Measurements from ENCODE around the gene PCDHGA9.
"Not testable (repeated sequence)": the region's sequence is repeated elsewhere in the genome, so short reads cannot be mapped to it uniquely, and the experiment has no call there.

Gene PCDHGA9

GRCh38 chr5:141402553-141403243 lies at the start of gene PCDHGA9:
PCDHGA9 (plus strand) TSS chr5:141402778; CDS start chr5:141402953, 175 bp downstream.
- no peak for DNase-seq

- no peak for DNase-seq
These were observed 47.6 kb upstream of the PCDHGA9 start, which contains the start of gene PCDHGA4 for GRCh38 chr5:141354900-141355469. PCDHGA4 (plus strand) TSS chr5:141355021; CDS start chr5:141355108, 87 bp downstream.

GRCh38 chr5:141355641-141356040 lies 46.9 kb upstream of the PCDHGA9 start:
- no peak for DNase-seq

DNA sequence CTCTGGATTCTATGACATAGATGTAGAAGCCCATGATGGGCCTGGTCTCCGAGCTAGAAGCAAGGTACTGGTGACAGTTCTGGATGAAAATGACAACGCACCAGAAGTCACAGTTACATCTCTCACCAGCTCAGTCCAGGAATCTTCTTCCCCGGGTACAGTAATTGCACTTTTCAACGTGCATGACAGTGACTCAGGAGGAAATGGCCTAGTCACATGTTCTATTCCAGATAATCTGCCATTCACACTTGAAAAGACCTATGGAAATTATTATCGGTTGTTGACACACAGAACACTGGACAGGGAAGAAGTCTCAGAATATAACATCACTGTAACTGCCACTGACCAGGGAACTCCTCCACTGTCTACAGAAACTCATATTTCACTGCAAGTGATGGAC lies 46.4 kb upstream of the PCDHGA9 start:
- DNase-seq = no peak

DNA sequence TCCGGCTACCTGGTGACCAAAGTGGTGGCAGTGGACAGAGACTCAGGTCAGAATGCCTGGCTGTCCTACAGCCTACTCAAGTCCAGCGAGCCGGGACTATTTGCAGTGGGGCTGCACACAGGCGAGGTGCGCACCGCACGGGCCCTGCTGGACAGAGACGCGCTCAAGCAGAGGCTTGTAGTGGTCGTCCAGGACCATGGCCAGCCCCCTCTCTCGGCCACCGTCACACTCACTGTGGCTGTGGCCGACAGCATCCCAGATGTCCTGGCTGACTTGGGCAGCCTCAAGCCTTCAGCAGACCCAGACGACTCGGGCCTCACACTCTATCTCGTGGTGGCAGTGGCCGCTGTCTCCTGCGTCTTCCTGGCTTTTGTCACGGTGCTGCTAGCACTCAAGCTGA lies 45.6 kb upstream of the PCDHGA9 start:
- no peak for DNase-seq

- DNase-seq = no peak
These were observed 42.7 kb upstream of the PCDHGA9 start, which contains the start of gene PCDHGB2 for GRCh38 chr5:141359790-141360426. PCDHGB2 (plus strand) TSS chr5:141359994; CDS start chr5:141360136, 142 bp downstream.

DNA sequence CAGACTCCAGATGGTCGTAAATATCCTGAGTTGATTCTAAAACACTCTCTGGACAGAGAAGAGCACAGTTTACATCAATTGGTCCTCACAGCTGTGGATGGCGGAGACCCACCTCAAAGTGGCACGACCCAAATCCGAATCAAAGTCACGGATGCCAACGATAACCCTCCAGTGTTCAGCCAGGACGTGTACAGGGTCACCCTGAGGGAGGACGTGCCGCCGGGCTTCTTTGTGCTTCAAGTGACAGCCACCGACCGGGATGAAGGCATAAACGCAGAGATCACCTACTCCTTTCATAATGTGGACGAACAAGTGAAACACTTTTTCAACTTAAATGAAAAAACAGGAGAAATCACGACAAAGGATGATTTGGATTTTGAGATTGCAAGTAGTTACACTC lies 41.9 kb upstream of the PCDHGA9 start:
- DNase-seq = no peak

DNA sequence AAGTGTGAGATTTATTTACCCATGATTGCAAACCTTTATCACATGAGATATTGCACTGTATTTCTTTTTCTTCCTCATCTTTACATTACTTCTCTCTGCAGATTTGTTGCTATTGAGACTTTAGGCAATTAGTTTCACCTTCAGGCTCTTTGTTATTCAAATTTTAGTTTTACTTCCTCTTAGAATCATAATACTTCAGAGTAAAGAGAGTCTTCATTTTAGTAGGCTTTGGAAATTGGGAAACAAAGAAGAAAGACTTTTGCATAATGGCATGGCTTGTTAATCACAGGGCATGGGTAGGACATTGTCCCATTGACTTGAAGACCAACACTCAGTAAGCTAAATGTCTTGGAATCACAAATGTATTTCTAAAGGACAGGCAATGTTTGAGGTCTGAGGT lies 39.9 kb upstream of the PCDHGA9 start:
- DNase-seq = no peak

DNA sequence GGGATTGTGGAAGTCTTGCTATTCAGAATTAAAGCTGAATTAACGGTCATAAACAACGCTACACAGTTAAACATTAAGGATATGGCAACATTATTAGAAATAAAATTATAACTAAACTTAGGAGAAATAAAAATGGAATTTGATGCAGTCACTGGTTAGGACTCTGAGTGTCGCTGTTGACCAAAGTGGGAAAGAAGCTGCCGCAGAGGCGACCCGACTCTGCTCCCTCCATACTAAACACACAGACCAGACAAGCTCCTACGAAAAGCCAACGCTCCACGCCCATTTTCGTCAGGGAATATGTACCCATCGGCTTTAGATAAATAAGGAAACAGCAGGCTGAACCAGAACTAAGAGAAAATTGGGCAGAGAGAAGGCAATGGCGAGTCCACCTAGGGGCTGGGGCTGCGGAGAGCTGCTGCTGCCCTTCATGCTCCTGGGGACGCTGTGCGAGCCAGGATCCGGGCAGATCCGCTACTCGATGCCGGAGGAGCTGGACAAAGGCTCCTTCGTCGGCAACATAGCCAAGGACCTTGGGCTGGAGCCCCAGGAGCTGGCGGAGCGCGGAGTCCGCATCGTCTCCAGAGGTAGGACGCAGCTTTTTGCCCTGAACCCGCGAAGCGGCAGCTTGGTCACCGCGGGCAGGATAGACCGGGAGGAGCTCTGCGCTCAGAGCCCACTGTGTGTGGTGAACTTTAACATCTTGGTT lies 38.5 kb upstream of the PCDHGA9 start, which contains the start of gene PCDHGA5:
PCDHGA5 (plus strand) TSS at position 211 of the 709 bp plus-strand sequence; CDS start at position 380, 169 bp downstream.
- DNase-seq = no peak

GRCh38 chr5:141366016-141366896 lies 36.3 kb upstream of the PCDHGA9 start:
- no peak for DNase-seq

- no peak for DNase-seq
These were observed 32.4 kb upstream of the PCDHGA9 start, which contains the start of gene PCDHGB3 for GRCh38 chr5:141369994-141370848. PCDHGB3 (plus strand) TSS chr5:141370242; CDS start chr5:141370395, 153 bp downstream.

DNA sequence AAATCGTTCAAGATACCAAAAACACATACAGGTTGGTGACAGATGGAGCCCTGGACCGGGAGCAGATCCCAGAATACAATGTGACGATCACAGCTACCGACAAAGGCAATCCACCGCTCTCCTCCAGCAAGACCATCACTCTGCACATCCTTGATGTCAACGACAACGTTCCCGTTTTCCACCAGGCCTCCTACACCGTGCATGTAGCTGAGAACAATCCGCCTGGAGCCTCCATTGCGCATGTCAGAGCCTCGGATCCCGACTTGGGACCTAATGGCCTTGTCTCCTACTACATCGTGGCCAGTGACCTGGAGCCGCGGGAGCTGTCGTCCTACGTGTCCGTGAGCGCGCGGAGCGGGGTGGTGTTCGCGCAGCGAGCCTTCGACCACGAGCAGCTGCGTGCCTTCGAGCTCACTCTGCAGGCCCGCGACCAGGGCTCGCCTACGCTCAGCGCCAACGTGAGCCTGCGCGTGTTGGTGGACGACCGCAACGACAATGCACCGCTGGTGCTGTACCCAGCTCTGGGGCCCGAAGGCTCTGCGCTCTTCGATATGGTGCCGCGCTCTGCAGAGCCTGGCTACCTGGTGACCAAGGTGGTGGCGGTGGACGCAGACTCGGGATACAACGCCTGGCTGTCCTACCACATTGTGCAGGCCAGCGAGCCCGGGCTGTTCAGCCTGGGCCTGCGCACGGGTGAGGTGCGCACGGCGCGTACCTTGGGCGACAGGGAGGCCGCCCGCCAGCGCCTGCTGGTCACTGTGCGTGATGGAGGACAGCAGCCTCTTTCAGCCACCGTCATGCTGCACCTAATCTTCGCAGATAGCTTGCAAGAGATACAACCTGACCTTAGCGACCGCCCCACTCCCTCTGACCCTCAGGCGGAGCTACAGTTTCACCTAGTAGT lies 30.8 kb upstream of the PCDHGA9 start:
- no peak for DNase-seq

- DNase-seq = no peak
These were observed 28.8 kb upstream of the PCDHGA9 start, which contains the start of gene PCDHGA6 for GRCh38 chr5:141373673-141374317. PCDHGA6 (plus strand) TSS chr5:141373891; CDS start chr5:141374084, 193 bp downstream.

- no peak for DNase-seq
These were observed 28.0 kb upstream of the PCDHGA9 start for GRCh38 chr5:141374627-141375026.

DNA sequence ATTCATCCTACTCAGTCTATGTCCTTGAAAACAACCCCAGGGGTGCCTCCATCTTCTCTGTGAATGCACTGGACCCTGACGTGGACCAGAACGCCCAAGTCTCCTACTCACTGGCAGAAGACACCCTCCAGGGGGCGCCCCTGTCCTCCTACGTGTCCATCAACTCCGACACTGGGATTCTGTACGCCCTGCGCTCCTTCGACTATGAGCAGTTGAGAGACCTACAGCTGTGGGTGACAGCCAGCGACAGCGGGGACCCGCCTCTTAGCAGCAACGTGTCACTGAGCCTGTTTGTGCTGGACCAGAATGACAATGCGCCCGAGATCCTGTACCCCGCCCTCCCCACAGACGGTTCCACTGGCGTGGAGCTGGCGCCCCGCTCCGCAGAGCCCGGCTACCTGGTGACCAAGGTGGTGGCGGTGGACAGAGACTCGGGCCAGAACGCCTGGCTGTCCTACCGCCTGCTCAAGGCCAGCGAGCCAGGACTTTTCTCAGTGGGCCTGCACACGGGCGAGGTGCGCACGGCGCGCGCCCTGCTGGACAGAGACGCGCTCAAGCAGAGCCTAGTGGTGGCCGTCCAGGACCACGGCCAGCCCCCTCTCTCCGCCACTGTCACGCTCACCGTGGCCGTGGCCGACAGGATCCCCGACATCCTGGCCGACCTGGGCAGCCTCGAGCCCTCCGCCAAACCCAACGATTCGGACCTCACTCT lies 27.0 kb upstream of the PCDHGA9 start:
- not testable (repeated sequence) for DNase-seq

GRCh38 chr5:141382469-141383294 lies 19.9 kb upstream of the PCDHGA9 start, which contains the start of gene PCDHGA7:
PCDHGA7 (plus strand) TSS chr5:141382742; CDS start chr5:141382900, 158 bp downstream.
- DNase-seq = no peak

GRCh38 chr5:141383345-141383744 lies 19.2 kb upstream of the PCDHGA9 start:
- no peak for DNase-seq
